Endothelial cell of umbilical vein (primary cell): ENCODE results near the gene PTTG2. TPM values are rescaled to one million over a fixed set of nuclear protein-coding genes. Genes with fewer than 3 reads are reported as not detected.

Source experiments
- BruUV-seq: library from RNA; stranded (reverse); fragments of 400-500 nt; replicated peaks from 2 replicates; lab custom pipeline; 2021; lab: Mats Ljungman, UMichigan
- CTCF ChIA-PET: fragments of 300-600, 350-600 bp; sonication (Branson Sonifier 250); formaldehyde crosslinking; loops from one replicate; lab custom pipeline; 2021; ENCODE audit warnings: antibody characterized with exemption, inconsistent platforms; lab: Charles Lee
- POLR2A ChIA-PET: fragments of 300-600, 350-600 bp; sonication (Branson Sonifier 250); formaldehyde crosslinking; loops from one replicate; lab custom pipeline; 2021; ENCODE audit warnings: antibody characterized with exemption, inconsistent platforms; lab: Charles Lee
- DNase-seq: peaks from one replicate; pipeline ENCODE4 v3.0.0-alpha.2; 2011; ENCODE audit warnings: low read depth, low spot score
- FAIRE-seq: peaks from 2 replicates; lab custom pipeline; 2011; peaks lifted over from hg19 to GRCh38; lab: Jason Lieb, UNC
- H2AFZ ChIP-seq: 2 replicates; pipeline ENCODE4 v1.6.0; 2012; ENCODE audit warnings: low read depth, low read length, control low read depth, inconsistent platforms
- H3K27ac ChIP-seq: 2 replicates; pipeline ENCODE4 v1.5.1; 2011; ENCODE audit warnings: low read depth, mild to moderate bottlenecking, control low read depth, low read length, moderate library complexity; ENCODE audit not compliant: insufficient read depth
- H3K27me3 ChIP-seq, 2 experiments: 2 replicates each; pipeline versions ENCODE4 v1.6.0 to v1.6.1; 2011; ENCODE audit warnings: low read length in 2 of 2, mixed read lengths in 1 of 2; ENCODE audit not compliant: control insufficient read depth in 2 of 2, insufficient read depth in 2 of 2
- H3K36me3 ChIP-seq, 2 experiments: 2 replicates in 1 of 2; 3 replicates in 1 of 2; pipeline ENCODE4 v1.5.1; 2011; ENCODE audit warnings: low read length in 2 of 2, mild to moderate bottlenecking in 1 of 2, moderate library complexity in 1 of 2; ENCODE audit not compliant: control insufficient read depth in 2 of 2, insufficient read depth in 2 of 2; ENCODE audit errors: extremely low read depth in 1 of 2
- H3K4me1 ChIP-seq: 3 replicates; pipeline ENCODE4 v1.5.1; 2011; ENCODE audit warnings: mild to moderate bottlenecking, low read length; ENCODE audit not compliant: control insufficient read depth, insufficient read depth; ENCODE audit errors: extremely low read depth
- H3K4me2 ChIP-seq: 2 replicates; pipeline ENCODE4 v1.6.1; 2011; ENCODE audit warnings: low read length, control low read depth, mixed read lengths; ENCODE audit not compliant: insufficient read depth
- H3K4me3 ChIP-seq, 3 experiments: fragments of 200-600 bp in 1 of 3; sonication (generic), shearing (Covaris generic) in 1 of 3; replicated peaks in 1 of 3; 2 replicates each; pipeline ENCODE4 v1.5.1; 2011 to 2016; ENCODE audit warnings: control low read depth in 3 of 3, low read length in 3 of 3, mild to moderate bottlenecking in 2 of 3, inconsistent platforms in 1 of 3, low read depth in 1 of 3, moderate library complexity in 1 of 3; ENCODE audit not compliant: insufficient read depth in 1 of 3
- H3K79me2 ChIP-seq: 2 replicates; pipeline ENCODE4 v1.6.0; 2012; ENCODE audit warnings: low read length, inconsistent platforms; ENCODE audit not compliant: control insufficient read depth, insufficient read depth
- H3K9ac ChIP-seq: replicated peaks from 2 replicates; pipeline ENCODE3; 2011; ENCODE audit warnings: low read length, control low read depth; ENCODE audit not compliant: insufficient read depth; ENCODE audit errors: extremely low read depth
- H3K9me1 ChIP-seq: replicated peaks from 3 replicates; pipeline ENCODE4 v1.6.0; 2011; ENCODE audit warnings: mild to moderate bottlenecking, low read length; ENCODE audit not compliant: control insufficient read depth, insufficient read depth; ENCODE audit errors: extremely low read depth
- H3K9me3 ChIP-seq: replicated peaks from 2 replicates; pipeline ENCODE4 v1.5.1; 2012; ENCODE audit warnings: low read length, inconsistent platforms; ENCODE audit not compliant: control insufficient read depth, insufficient read depth
- H4K20me1 ChIP-seq: replicated peaks from 2 replicates; pipeline ENCODE3; 2011; ENCODE audit warnings: mild to moderate bottlenecking, low read length; ENCODE audit not compliant: control insufficient read depth, insufficient read depth; ENCODE audit errors: extremely low read depth
- EZH2 ChIP-seq: IDR thresholded peaks from 2 replicates; pipeline ENCODE4 v1.6.1; 2012; ENCODE audit warnings: borderline replicate concordance, low read depth, mild to moderate bottlenecking, moderate library complexity, low read length, inconsistent platforms; ENCODE audit not compliant: severe bottlenecking
- FOS ChIP-seq: IDR thresholded peaks from 2 replicates; pipeline ENCODE4 v1.6.1; 2011; ENCODE audit warnings: mild to moderate bottlenecking, low read length, moderate library complexity, borderline replicate concordance; ENCODE audit not compliant: insufficient read depth
- GATA2 ChIP-seq: IDR thresholded peaks from 2 replicates; pipeline ENCODE4 v1.7.0; 2011; ENCODE audit warnings: low read depth, mild to moderate bottlenecking, moderate library complexity, mixed read lengths, low read length; ENCODE audit not compliant: insufficient read length, insufficient read depth
- JUN ChIP-seq: IDR thresholded peaks from 2 replicates; pipeline ENCODE4 v1.6.1; 2011; ENCODE audit warnings: borderline replicate concordance, low read depth; ENCODE audit not compliant: insufficient read length, insufficient read depth
- MYC ChIP-seq: IDR thresholded peaks from one replicate; pipeline ENCODE4 v1.6.1; 2011; ENCODE audit warnings: mild to moderate bottlenecking, low read depth, low read length
- POLR2A ChIP-seq: IDR thresholded peaks from 2 replicates; pipeline ENCODE4 v1.6.1; 2012; ENCODE audit warnings: low read depth, mild to moderate bottlenecking, control low read depth, low read length
- POLR2AphosphoS5 ChIP-seq: IDR thresholded peaks from 2 replicates; pipeline ENCODE4 v1.6.1; 2012; ENCODE audit warnings: low read depth, mild to moderate bottlenecking, control low read depth, low read length, moderate library complexity; ENCODE audit not compliant: insufficient read depth
- dilution Hi-C: fragments of 300-500 bp; cut with MboI; formaldehyde crosslinking; loops from one replicate; pipeline ENCODE4 v1.15.0; 2019; ENCODE audit warnings: low sequenced_read_pairs; ENCODE audit not compliant: extremely low pct_ligation_motif_present
- intact Hi-C: fragments of 100-400 bp; cut with micrococcal nuclease; formaldehyde crosslinking; loops from one replicate; pipeline ENCODE4 v1.10.0; 2022
- polyA plus RNA-seq, 4 experiments: library from polyadenylated mRNA; depleted of rRNA in 3 of 4; stranded (reverse) in 3 of 4; unstranded in 1 of 4; fragments of >200 nt; gene quantifications; 2 replicates each; pipeline versions ENCODE4 v1.2.1 to v1.2.3, GENCODE V29; 2011 to 2012; ENCODE audit warnings: missing spikeins in 1 of 4
- total RNA-seq: library from RNA; stranded (reverse); gene quantifications from 2 replicates; pipeline ENCODE4 v1.2.3, GENCODE V29; 2021
- TF ChIP-seq, protein P1 (sequence below), 2 donors: IDR thresholded peaks; 1 replicate in 1 of 2; 2 replicates in 1 of 2; pipeline ENCODE4 v1.5.1; 2011; ENCODE audit warnings: low read length in 2 of 2, mild to moderate bottlenecking in 2 of 2, moderate library complexity in 2 of 2, control low read depth in 1 of 2, inconsistent platforms in 1 of 2, low read depth in 1 of 2; ENCODE audit not compliant: insufficient read depth in 1 of 2; ENCODE audit errors: extremely low read depth in 1 of 2
- TF ChIP-seq, protein P2 (sequence below): IDR thresholded peaks from 2 replicates; pipeline ENCODE4 v1.6.1; 2011; ENCODE audit not compliant: insufficient read depth, insufficient read length

Gene PTTG2
- total and polyA plus RNA-seq, 2 donors (not counting 3 experiments of a cell fraction or from before 2014, with no cell fraction given): not detected

DNA sequence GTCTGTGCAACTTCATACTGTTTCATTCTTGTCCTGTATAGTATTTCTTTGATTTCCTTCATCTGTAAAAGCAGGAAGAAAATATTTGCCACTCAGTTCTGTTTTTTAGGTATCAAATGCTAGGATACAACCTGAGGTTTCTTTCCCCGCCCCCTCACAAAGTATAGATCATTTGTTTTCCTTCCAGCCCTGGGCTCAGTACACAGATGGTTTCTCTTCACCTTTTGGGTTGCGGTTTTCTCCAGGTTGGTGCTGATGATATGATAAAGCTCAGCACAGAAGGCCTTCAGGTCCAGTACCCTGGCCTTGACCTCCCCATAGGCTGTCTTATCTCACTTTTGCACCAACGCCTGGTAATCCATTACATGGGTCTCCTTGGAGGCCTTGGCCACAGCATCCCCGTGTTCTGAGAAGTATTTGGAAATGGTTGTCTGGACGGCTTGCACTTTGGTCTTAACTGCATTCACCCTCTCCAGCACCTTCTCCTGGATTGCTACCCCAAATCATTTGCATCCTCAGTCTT, 35.2 kb downstream of the PTTG2 start:
- no peak for DNase-seq
- H3K9me1 ChIP-seq: no peaks in the 10 kb centered on the region
- H3K4me3 ChIP-seq: no peak overlapping the region
- no peak overlapping the region for H2AFZ ChIP-seq
- BruUV-seq: no TSS peak
- ChIA-PET CTCF (no interaction called here), POLR2A (interaction anchor here (0.5 kb wide), 1 partner anchor 57 kb away, joined by 4 read pairs; no protein-coding TSS in a partner anchor)
- H3K9me3 ChIP-seq: no peaks in the 10 kb centered on the region
- TF ChIP-seq, protein P1, sequence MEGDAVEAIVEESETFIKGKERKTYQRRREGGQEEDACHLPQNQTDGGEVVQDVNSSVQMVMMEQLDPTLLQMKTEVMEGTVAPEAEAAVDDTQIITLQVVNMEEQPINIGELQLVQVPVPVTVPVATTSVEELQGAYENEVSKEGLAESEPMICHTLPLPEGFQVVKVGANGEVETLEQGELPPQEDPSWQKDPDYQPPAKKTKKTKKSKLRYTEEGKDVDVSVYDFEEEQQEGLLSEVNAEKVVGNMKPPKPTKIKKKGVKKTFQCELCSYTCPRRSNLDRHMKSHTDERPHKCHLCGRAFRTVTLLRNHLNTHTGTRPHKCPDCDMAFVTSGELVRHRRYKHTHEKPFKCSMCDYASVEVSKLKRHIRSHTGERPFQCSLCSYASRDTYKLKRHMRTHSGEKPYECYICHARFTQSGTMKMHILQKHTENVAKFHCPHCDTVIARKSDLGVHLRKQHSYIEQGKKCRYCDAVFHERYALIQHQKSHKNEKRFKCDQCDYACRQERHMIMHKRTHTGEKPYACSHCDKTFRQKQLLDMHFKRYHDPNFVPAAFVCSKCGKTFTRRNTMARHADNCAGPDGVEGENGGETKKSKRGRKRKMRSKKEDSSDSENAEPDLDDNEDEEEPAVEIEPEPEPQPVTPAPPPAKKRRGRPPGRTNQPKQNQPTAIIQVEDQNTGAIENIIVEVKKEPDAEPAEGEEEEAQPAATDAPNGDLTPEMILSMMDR (IDR thresholded peaks at IDR 0.05; ENCODE audit: extremely low read depth in 1 of 2, insufficient read depth in 1 of 2, low read depth in 1 of 2, low read length in 2 of 2): no peak
- TF ChIP-seq GATA2: no peak
- TF ChIP-seq POLR2A: no peak
- no peak for TF ChIP-seq JUN
- TF ChIP-seq MYC: no peak
- TF ChIP-seq, protein P2, sequence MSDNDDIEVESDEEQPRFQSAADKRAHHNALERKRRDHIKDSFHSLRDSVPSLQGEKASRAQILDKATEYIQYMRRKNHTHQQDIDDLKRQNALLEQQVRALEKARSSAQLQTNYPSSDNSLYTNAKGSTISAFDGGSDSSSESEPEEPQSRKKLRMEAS: no peak
- no peak for TF ChIP-seq FOS
- no peak for TF ChIP-seq POLR2AphosphoS5
- no peak for TF ChIP-seq EZH2
- no peak overlapping the region for H3K27ac ChIP-seq
- dilution Hi-C loops (no loop called here), intact Hi-C loops (no loop called here)
- no peaks in the 10 kb centered on the region for H3K36me3 ChIP-seq
- no peak overlapping the region for H3K4me2 ChIP-seq
- peaks cover 6% of the 10 kb centered on the region for H3K79me2 ChIP-seq
- H3K9ac ChIP-seq: no peak overlapping the region
- no peak for FAIRE-seq
- no peaks in the 10 kb centered on the region for H3K4me1 ChIP-seq
- H4K20me1 ChIP-seq: no peaks in the 10 kb centered on the region
- no peaks in the 10 kb centered on the region for H3K27me3 ChIP-seq
